Lower lobe of right lung (tissue), 2 donors: ENCODE measurements around the gene STX17. TPM values are rescaled to one million over a fixed set of nuclear protein-coding genes. Genes with fewer than 3 reads are reported as not detected.

Experiments used
- ATAC-seq, 2 donors: fragments of 200-7000 bp; cut with Tn5 transposase; one replicate each; pipeline ENCODE4 v1.9.1; 2020 to 2022; ENCODE audit warnings: mild to moderate bottlenecking in 2 of 2, moderate library complexity in 2 of 2
- DNase-seq: peaks from one replicate; pipeline ENCODE4 v3.0.0-alpha.2; 2020
- H3K27ac ChIP-seq: fragments of 200-600 bp; one replicate; pipeline ENCODE4 v1.8.0; 2022
- H3K27me3 ChIP-seq: fragments of 200-600 bp; one replicate; pipeline ENCODE4 v1.8.0; 2022; ENCODE audit warnings: low read depth
- H3K36me3 ChIP-seq: fragments of 200-600 bp; one replicate; pipeline ENCODE4 v1.8.0; 2022; ENCODE audit warnings: mild to moderate bottlenecking
- H3K4me1 ChIP-seq: fragments of 200-600 bp; one replicate; pipeline ENCODE4 v1.8.0; 2022
- H3K4me3 ChIP-seq: fragments of 200-600 bp; one replicate; pipeline ENCODE4 v1.8.0; 2022; ENCODE audit warnings: mild to moderate bottlenecking
- H3K9me3 ChIP-seq: fragments of 200-600 bp; one replicate; pipeline ENCODE4 v1.8.0; 2022
- CTCF ChIP-seq: fragments of 200-600 bp; IDR thresholded peaks from one replicate; pipeline ENCODE4 v1.8.0; 2022; ENCODE audit warnings: antibody characterized with exemption, mild to moderate bottlenecking
- intact Hi-C: fragments of 100-400 bp; cut with DNase I; formaldehyde crosslinking; loops from one replicate; pipeline ENCODE4 v1.11.0; 2022
- total RNA-seq: library from RNA; stranded (reverse); fragmentation: NEBNext Ultra II Directional; extraction: Animal tissue kit (Norgen Biotek cat#: 25700); gene quantifications from one replicate; pipeline ENCODE4 v1.2.1, GENCODE V29; 2021
- donor health status: DM: no; HTN: yes; CAD: no; lungs with severe emphysema.

The STX17 gene
- total RNA-seq, 1 donor from 2014 or later = 37.8 TPM

DNA sequence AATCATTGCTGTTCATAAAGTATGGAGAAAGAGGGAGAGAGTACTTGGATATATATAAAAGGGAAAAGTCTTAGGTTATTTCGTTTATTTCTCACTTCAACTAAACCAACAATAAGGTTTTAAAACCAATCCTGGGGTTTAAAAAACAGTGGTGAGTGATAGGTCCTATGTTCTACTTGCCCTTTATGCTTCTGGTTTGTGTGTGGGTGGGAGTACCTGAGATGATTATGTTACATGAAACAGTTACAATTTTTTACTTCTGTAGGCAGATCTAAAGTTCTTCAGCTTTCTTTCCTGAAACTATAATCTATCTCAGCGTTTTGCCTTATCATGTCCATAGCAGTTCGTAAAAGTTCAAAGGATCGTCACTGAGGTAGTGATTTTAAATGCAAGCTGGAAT lies 49.2 kb downstream of the STX17 start:
- H3K4me1 ChIP-seq = no peaks in the 10 kb centered on the region
- peaks cover 20% of the 10 kb centered on the region for H3K36me3 ChIP-seq
- no peak for ATAC-seq
- intact Hi-C loops = no loop called here
- H3K9me3 ChIP-seq = no peaks in the 10 kb centered on the region
- no peak for TF ChIP-seq CTCF
- H3K27ac ChIP-seq = no peak overlapping the region
- no peak for DNase-seq
- no peak overlapping the region for H3K4me3 ChIP-seq
- no peaks in the 10 kb centered on the region for H3K27me3 ChIP-seq

DNA sequence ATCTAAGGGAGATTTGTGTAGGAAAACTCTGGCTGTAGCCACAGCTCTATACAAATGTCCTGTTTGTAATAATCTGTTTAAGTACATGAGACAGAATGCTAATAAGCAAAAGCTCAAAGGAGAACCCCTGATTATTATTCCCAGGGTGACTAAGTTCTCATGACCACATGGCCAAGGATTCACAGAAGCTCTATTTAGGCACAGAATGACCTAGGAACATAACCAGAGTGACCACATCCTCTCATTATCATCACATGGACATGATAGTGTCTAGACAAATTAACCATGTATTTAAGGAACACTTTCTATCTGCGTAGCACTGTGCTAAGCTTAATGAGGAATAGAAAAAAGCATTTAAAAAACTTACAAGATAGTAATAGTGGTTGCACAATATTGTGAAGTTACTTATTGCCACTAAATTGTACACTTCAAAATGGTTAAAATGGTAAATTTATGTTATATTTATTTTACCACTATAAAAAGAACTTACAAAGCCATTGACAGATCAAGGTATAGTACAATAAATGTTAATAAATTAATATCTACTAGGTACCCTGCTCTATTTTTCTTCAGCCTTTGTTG lies 56.3 kb downstream of the STX17 start:
- intact Hi-C loops = no loop called here

GRCh38 chr9:99964336-99964735 lies 57.9 kb downstream of the STX17 start:
- intact Hi-C loops = no loop called here
- no peak overlapping the region for H3K4me3 ChIP-seq
- ATAC-seq (no peak), DNase-seq (no peak)
- peaks cover 55% of the 10 kb centered on the region for H3K36me3 ChIP-seq
- TF ChIP-seq CTCF = no peak
- no peak overlapping the region for H3K27ac ChIP-seq
- H3K4me1 ChIP-seq = no peaks in the 10 kb centered on the region
- H3K27me3 ChIP-seq = no peaks in the 10 kb centered on the region
- H3K9me3 ChIP-seq = no peaks in the 10 kb centered on the region

More for the DNA sequence above, 56.3 kb downstream of the STX17 start:
- no peak for TF ChIP-seq CTCF
- ATAC-seq (no peak), DNase-seq (no peak)
- Histone ChIP-seq H3K4me3 (no peak overlapping the region), H3K36me3 (peaks cover 40% of the 10 kb centered on the region), H3K27ac (no peak overlapping the region), H3K9me3 (no peaks in the 10 kb centered on the region), H3K4me1 (no peaks in the 10 kb centered on the region), H3K27me3 (no peaks in the 10 kb centered on the region)

- Histone ChIP-seq H3K4me1 (no peaks in the 10 kb centered on the region), H3K4me3 (no peak overlapping the region), H3K27ac (no peak overlapping the region), H3K36me3 (peaks cover 55% of the 10 kb centered on the region), H3K27me3 (no peaks in the 10 kb centered on the region), H3K9me3 (no peaks in the 10 kb centered on the region)
- DNase-seq (no peak), ATAC-seq (no peak)
- no peak for TF ChIP-seq CTCF
- intact Hi-C loops = no loop called here
Observed at GRCh38 chr9:99966001-99966400, 59.5 kb downstream of the STX17 start.

DNA sequence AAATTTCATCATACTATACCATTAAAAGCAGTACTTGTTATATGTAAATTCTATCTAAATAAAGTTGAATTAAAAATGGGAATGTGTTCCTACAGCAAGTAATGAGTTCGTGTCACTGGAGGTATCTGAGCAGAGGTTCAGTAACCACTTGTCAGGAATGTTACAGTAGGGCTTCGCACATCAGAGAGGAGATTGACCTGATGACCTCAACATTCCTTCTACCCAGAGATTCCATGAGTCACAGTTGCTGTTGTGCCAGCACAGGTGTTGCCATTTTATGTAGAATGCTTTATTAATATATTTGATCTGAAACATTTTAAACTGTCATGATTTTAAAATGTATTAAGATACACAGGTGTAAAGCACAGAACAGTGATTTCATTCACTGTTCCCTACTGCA lies 60.3 kb downstream of the STX17 start:
- intact Hi-C loops = no loop called here
- no peak for TF ChIP-seq CTCF
- Histone ChIP-seq H3K27me3 (no peaks in the 10 kb centered on the region), H3K4me1 (no peaks in the 10 kb centered on the region), H3K27ac (no peak overlapping the region), H3K4me3 (no peak overlapping the region), H3K36me3 (peaks cover 48% of the 10 kb centered on the region), H3K9me3 (no peaks in the 10 kb centered on the region)
- DNase-seq (no peak), ATAC-seq (peak in 1 of 2 donors; percentile 45)

GRCh38 chr9:99967457-99967856 lies 61.0 kb downstream of the STX17 start:
- Histone ChIP-seq H3K9me3 (no peaks in the 10 kb centered on the region), H3K4me1 (no peaks in the 10 kb centered on the region), H3K27ac (no peak overlapping the region), H3K36me3 (peaks cover 41% of the 10 kb centered on the region), H3K27me3 (no peaks in the 10 kb centered on the region), H3K4me3 (no peak overlapping the region)
- intact Hi-C loops = no loop called here
- TF ChIP-seq CTCF = no peak
- no peak for DNase-seq
- no peak for ATAC-seq
